Stimulated activated CD8-positive, alpha-beta memory T cell treated with anti-CD3 and anti-CD28 coated beads, Interleukin-15, amount 100 ng/mL, for 1 hour (primary cell): Measurements from ENCODE around the gene SNUPN.

Experiments used
- DNase-seq: peaks from one replicate; pipeline ENCODE4 v3.0.0-alpha.2; 2020; ENCODE audit warnings: low read depth

SNUPN gene

GRCh38 chr15:75654201-75654907, 28.8 kb upstream of the SNUPN start:
- no peak for DNase-seq

GRCh38 chr15:75653347-75653913, 27.9 kb upstream of the SNUPN start:
- DNase-seq: no peak

GRCh38 chr15:75651810-75652543, 26.5 kb upstream of the SNUPN start:
- no peak for DNase-seq

GRCh38 chr15:75650908-75651809, 25.6 kb upstream of the SNUPN start:
- DNase-seq: no peak

- DNase-seq: no peak
Observed at GRCh38 chr15:75649848-75650247, 24.3 kb upstream of the SNUPN start.

- DNase-seq: no peak
Observed at GRCh38 chr15:75649045-75649761, 23.7 kb upstream of the SNUPN start.

- no peak for DNase-seq
Observed at GRCh38 chr15:75648156-75649000, 22.9 kb upstream of the SNUPN start.

GRCh38 chr15:75647370-75648155, 22.0 kb upstream of the SNUPN start, which contains the start of gene SNX33:
TSS of gene SNX33 (plus strand) at chr15:75647912. CDS start at chr15:75649103, 1,191 bp downstream.
- DNase-seq: no peak

GRCh38 chr15:75646944-75647364, 21.4 kb upstream of the SNUPN start:
- no peak for DNase-seq

- no peak for DNase-seq
Observed at GRCh38 chr15:75646112-75646943, 20.8 kb upstream of the SNUPN start.

- DNase-seq: no peak
Observed at GRCh38 chr15:75644376-75644775, 18.9 kb upstream of the SNUPN start.

GRCh38 chr15:75641603-75642002, 16.1 kb upstream of the SNUPN start:
- no peak for DNase-seq

GRCh38 chr15:75641179-75641503, 15.6 kb upstream of the SNUPN start:
- DNase-seq: no peak

GRCh38 chr15:75640483-75641178, 15.1 kb upstream of the SNUPN start:
- DNase-seq: no peak

- DNase-seq: peak; percentile 84
Observed at GRCh38 chr15:75639709-75640482, 14.4 kb upstream of the SNUPN start, which contains the start of gene IMP3. TSS of gene IMP3 (minus strand) at chr15:75640224. CDS start at chr15:75640168, 56 bp downstream.

GRCh38 chr15:75639191-75639708, 13.7 kb upstream of the SNUPN start:
- DNase-seq: no peak
